ENCODE measurements around the gene RCHY1.

DNA sequence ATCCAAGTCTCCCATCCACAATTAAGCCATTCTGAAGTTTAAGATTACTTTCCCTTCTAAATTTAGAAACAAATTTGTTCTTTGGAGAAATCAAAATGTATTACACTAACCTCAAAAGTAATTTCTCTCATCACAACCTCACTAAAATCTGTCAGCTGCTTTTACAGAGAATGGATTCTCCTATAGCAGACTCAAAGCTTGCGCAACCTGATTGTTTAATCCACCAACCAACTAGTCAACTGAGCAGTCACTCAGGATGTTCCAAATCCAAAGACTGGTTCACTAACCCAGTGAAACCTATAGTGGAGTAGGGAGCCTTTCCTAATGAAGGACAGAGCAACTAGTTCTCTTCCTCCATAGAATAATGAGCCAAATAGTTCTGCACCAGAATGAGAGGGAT is 44.3 kb downstream of the RCHY1 start:
- TF ChIP-seq, protein P1, sequence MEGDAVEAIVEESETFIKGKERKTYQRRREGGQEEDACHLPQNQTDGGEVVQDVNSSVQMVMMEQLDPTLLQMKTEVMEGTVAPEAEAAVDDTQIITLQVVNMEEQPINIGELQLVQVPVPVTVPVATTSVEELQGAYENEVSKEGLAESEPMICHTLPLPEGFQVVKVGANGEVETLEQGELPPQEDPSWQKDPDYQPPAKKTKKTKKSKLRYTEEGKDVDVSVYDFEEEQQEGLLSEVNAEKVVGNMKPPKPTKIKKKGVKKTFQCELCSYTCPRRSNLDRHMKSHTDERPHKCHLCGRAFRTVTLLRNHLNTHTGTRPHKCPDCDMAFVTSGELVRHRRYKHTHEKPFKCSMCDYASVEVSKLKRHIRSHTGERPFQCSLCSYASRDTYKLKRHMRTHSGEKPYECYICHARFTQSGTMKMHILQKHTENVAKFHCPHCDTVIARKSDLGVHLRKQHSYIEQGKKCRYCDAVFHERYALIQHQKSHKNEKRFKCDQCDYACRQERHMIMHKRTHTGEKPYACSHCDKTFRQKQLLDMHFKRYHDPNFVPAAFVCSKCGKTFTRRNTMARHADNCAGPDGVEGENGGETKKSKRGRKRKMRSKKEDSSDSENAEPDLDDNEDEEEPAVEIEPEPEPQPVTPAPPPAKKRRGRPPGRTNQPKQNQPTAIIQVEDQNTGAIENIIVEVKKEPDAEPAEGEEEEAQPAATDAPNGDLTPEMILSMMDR (IDR thresholded peaks at IDR 0.05): no peak
- TF ChIP-seq POLR2AphosphoS5 (IDR thresholded peaks at IDR 0.05) (no peak), EP300 (IDR thresholded peaks at IDR 0.05) (no peak)
